ENCODE results near the gene SCP2D1. TPM values are rescaled to one million over a fixed set of nuclear protein-coding genes. Genes with fewer than 3 reads are reported as not detected.

Gene SCP2D1
- total and polyA plus RNA-seq, 2 experiments from 2014 or later = not detected

DNA sequence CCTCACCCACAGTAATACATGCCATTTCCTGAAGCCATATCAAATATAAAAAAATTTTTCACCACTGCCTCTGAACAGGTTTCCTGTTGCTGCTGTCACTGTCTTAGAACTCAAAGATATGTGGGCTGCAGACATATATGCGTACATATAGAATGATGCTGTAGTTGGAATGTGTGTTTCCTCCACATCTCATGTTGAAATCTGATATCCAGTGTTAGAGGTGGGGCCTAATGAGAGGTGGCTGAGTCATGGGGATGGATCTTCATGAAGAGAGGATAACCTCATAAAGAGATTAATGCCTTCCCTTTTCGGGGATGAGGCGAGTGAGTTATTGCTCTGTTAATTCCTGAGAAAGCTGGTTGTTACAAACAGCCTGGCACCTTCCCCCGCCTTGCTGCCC, 7.7 kb upstream of the SCP2D1 start:
- H3K79me2 ChIP-seq (ENCODE audit: insufficient read depth) = no peaks in the 10 kb centered on the region
- H3K9me2 ChIP-seq (ENCODE audit: insufficient read depth) = no peaks in the 10 kb centered on the region
- H3K9ac ChIP-seq = no peak overlapping the region
- H3K4me1 ChIP-seq (ENCODE audit: insufficient read depth) = no peaks in the 10 kb centered on the region
- no peaks in the 10 kb centered on the region for H3F3A ChIP-seq (ENCODE audit: insufficient read depth)
- H3K4me2 ChIP-seq (ENCODE audit: unreplicated experiment) = no peak overlapping the region
- no peak overlapping the region for H2AFZ ChIP-seq
- H4K20me1 ChIP-seq (ENCODE audit: insufficient read depth) = no peaks in the 10 kb centered on the region
- in situ Hi-C loops (cut with MboI) = no loop called here
- no peaks in the 10 kb centered on the region for H3K9me3 ChIP-seq (ENCODE audit: low read depth)
- no peaks in the 10 kb centered on the region for H3K36me3 ChIP-seq (ENCODE audit: low read depth)
- TF ChIP-seq EZH2 (IDR thresholded peaks at IDR 0.05; ENCODE audit: insufficient read depth, poor library complexity, severe bottlenecking) = no peak
- TF ChIP-seq EZH2phosphoT487 (IDR thresholded peaks at IDR 0.05; ENCODE audit: insufficient read depth, low read depth) = no peak
- no peak overlapping the region for H3K4me3 ChIP-seq
- H3K27ac ChIP-seq = no peak overlapping the region
- peak; percentile 28 for DNase-seq
- H3K27me3 ChIP-seq (replicated peaks; ENCODE audit: insufficient read depth) = no peaks in the 10 kb centered on the region
- 51 to 63% methylated on average over 4 of the region's 4 CpGs for WGBS, 2 experiments (ENCODE audit: low coverage in 1 of 2, low lambda C conversion rate in 2 of 2, missing lambda C conversion rate in 2 of 2)

DNA sequence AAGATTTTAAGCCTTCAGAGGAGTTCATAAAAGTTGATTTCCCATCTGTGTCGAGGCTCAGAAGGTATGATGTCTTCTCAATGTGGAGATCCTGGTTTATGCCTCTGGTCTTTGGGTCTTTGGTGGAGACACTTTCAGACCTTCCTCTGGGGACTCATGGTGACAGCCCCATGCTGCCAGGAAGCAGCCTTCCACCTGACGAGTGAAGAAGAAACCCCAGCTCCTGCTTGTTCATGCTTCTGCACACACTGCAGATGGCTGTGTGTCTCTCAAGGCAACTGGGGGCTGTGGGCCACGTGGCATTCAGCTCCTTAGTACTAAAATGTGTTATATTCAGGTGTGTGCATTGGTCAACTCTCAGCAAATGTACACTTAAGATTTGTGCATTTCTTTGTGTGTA, 4.9 kb upstream of the SCP2D1 start:
- H3K79me2 ChIP-seq (ENCODE audit: insufficient read depth) = no peaks in the 10 kb centered on the region
- H3K9ac ChIP-seq = no peak overlapping the region
- H3F3A ChIP-seq (ENCODE audit: insufficient read depth) = no peaks in the 10 kb centered on the region
- H3K36me3 ChIP-seq (ENCODE audit: low read depth) = no peaks in the 10 kb centered on the region
- no peak overlapping the region for H3K4me2 ChIP-seq (ENCODE audit: unreplicated experiment)
- no peak overlapping the region for H3K27ac ChIP-seq
- no peaks in the 10 kb centered on the region for H4K20me1 ChIP-seq (ENCODE audit: insufficient read depth)
- TF ChIP-seq EZH2 (IDR thresholded peaks at IDR 0.05; ENCODE audit: insufficient read depth, poor library complexity, severe bottlenecking) (no peak), EZH2phosphoT487 (IDR thresholded peaks at IDR 0.05; ENCODE audit: insufficient read depth, low read depth) (no peak)
- no peaks in the 10 kb centered on the region for H3K27me3 ChIP-seq (replicated peaks; ENCODE audit: insufficient read depth)
- no peaks in the 10 kb centered on the region for H3K9me3 ChIP-seq (ENCODE audit: low read depth)
- no peak overlapping the region for H3K4me3 ChIP-seq
- H3K4me1 ChIP-seq (ENCODE audit: insufficient read depth) = no peaks in the 10 kb centered on the region
- DNase-seq = no peak
- in situ Hi-C loops (cut with MboI) = no loop called here
- H2AFZ ChIP-seq = no peak overlapping the region
- 11 to 13% methylated on average over 3 of the region's 3 CpGs for WGBS, 2 experiments (ENCODE audit: low coverage in 1 of 2, low lambda C conversion rate in 2 of 2, missing lambda C conversion rate in 2 of 2)
- no peaks in the 10 kb centered on the region for H3K9me2 ChIP-seq (ENCODE audit: insufficient read depth)

DNA sequence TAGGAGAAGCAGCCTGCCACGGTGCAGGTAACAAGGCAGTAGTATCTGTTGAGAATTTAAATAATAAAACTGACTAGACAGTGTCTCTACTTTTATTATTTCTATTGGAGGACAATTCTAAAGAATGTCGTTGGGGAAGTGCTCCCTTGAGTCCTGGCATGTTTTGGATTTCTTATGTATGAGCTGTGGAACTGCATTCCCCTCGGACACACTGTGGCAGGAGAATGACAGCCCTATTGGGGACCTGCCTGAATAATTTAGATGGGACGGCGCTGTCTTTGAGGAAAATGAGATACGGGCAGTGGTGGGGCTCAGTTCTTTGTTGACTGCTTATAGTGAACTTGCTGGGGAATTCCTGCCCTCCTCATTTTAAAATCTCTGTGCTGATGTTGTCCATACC, 2.4 kb upstream of the SCP2D1 start:
- no peaks in the 10 kb centered on the region for H3K4me1 ChIP-seq (ENCODE audit: insufficient read depth)
- no peak for DNase-seq
- no peak overlapping the region for H2AFZ ChIP-seq
- H3K9me2 ChIP-seq (ENCODE audit: insufficient read depth) = no peaks in the 10 kb centered on the region
- TF ChIP-seq EZH2phosphoT487 (IDR thresholded peaks at IDR 0.05; ENCODE audit: insufficient read depth, low read depth) (no peak), EZH2 (IDR thresholded peaks at IDR 0.05; ENCODE audit: insufficient read depth, poor library complexity, severe bottlenecking) (no peak)
- H3K4me3 ChIP-seq = no peak overlapping the region
- no peaks in the 10 kb centered on the region for H3K27me3 ChIP-seq (replicated peaks; ENCODE audit: insufficient read depth)
- in situ Hi-C loops (cut with MboI) = no loop called here
- no peaks in the 10 kb centered on the region for H3K79me2 ChIP-seq (ENCODE audit: insufficient read depth)
- H3K4me2 ChIP-seq (ENCODE audit: unreplicated experiment) = no peak overlapping the region
- no peaks in the 10 kb centered on the region for H3F3A ChIP-seq (ENCODE audit: insufficient read depth)
- H3K36me3 ChIP-seq (ENCODE audit: low read depth) = no peaks in the 10 kb centered on the region
- H3K27ac ChIP-seq = no peak overlapping the region
- no peak overlapping the region for H3K9ac ChIP-seq
- H4K20me1 ChIP-seq (ENCODE audit: insufficient read depth) = no peaks in the 10 kb centered on the region
- 38 to 46% methylated on average over 6 of the region's 6 CpGs for WGBS, 2 experiments (ENCODE audit: low coverage in 1 of 2, low lambda C conversion rate in 2 of 2, missing lambda C conversion rate in 2 of 2)
- no peaks in the 10 kb centered on the region for H3K9me3 ChIP-seq (ENCODE audit: low read depth)

DNA sequence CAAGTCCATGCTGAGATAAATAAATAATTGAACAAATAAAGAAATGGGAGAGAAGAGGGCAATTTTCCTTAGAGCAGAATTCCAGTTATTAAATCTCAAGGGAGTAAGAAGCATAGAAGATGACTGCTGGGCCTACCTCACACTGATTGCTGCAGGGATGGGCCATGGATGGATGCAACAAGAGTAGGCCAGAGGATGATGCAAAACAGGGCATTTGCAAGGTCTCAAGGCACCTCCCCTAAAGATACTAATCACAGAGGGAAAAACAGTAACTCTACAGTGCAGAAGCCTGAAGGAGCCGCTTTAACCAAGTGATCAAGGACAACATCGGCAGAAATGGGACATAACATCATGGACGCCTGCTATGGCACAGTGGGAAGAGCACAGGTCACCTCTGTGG, 1.7 kb upstream of the SCP2D1 start:
- 43 to 50% methylated on average over 3 of the region's 3 CpGs for WGBS, 2 experiments (ENCODE audit: low coverage in 1 of 2, low lambda C conversion rate in 2 of 2, missing lambda C conversion rate in 2 of 2)
- Histone ChIP-seq H3K27me3 (replicated peaks; ENCODE audit: insufficient read depth) (no peaks in the 10 kb centered on the region), H3K4me3 (no peak overlapping the region), H3K4me1 (ENCODE audit: insufficient read depth) (no peaks in the 10 kb centered on the region), H4K20me1 (ENCODE audit: insufficient read depth) (no peaks in the 10 kb centered on the region), H3K27ac (no peak overlapping the region), H3K9ac (no peak overlapping the region), H2AFZ (no peak overlapping the region), H3K79me2 (ENCODE audit: insufficient read depth) (no peaks in the 10 kb centered on the region), H3K9me2 (ENCODE audit: insufficient read depth) (no peaks in the 10 kb centered on the region), H3K9me3 (ENCODE audit: low read depth) (no peaks in the 10 kb centered on the region), H3F3A (ENCODE audit: insufficient read depth) (no peaks in the 10 kb centered on the region), H3K4me2 (ENCODE audit: unreplicated experiment) (no peak overlapping the region), H3K36me3 (ENCODE audit: low read depth) (no peaks in the 10 kb centered on the region)
- in situ Hi-C loops (cut with MboI) = no loop called here
- no peak for TF ChIP-seq EZH2phosphoT487 (IDR thresholded peaks at IDR 0.05; ENCODE audit: insufficient read depth, low read depth)
- TF ChIP-seq EZH2 (IDR thresholded peaks at IDR 0.05; ENCODE audit: insufficient read depth, poor library complexity, severe bottlenecking) = no peak
- DNase-seq = no peak

All from GM23248 (cell line).